WTC11 (cell line): ENCODE data around the gene TMEM52.

ENCODE experiments used
- CREM ChIP-seq: sonication (generic); formaldehyde crosslinking; IDR thresholded peaks from 2 replicates; pipeline ENCODE4 v1.8.1; 2022; ENCODE audit warnings: mild to moderate bottlenecking, missing genetic modification reagents, moderate library complexity
- CTCF ChIP-seq: fragments of 200-600 bp; IDR thresholded peaks from 2 replicates; pipeline ENCODE4 v1.8.0; 2022; ENCODE audit warnings: antibody characterized with exemption
- TF ChIP-seq, protein P1 (sequence below): fragments of 250-450 bp; sonication (Bioruptor Pico); IDR thresholded peaks from 2 replicates; pipeline ENCODE4 v1.9.0; 2021; ENCODE audit warnings: mild to moderate bottlenecking

GRCh38 chr1:1910033-1910465 lies 9.0 kb downstream of the TMEM52 start:
- TF ChIP-seq CTCF: no peak
- TF ChIP-seq CREM (CRISPR knock-in tag): no peak
- TF ChIP-seq, protein P1, sequence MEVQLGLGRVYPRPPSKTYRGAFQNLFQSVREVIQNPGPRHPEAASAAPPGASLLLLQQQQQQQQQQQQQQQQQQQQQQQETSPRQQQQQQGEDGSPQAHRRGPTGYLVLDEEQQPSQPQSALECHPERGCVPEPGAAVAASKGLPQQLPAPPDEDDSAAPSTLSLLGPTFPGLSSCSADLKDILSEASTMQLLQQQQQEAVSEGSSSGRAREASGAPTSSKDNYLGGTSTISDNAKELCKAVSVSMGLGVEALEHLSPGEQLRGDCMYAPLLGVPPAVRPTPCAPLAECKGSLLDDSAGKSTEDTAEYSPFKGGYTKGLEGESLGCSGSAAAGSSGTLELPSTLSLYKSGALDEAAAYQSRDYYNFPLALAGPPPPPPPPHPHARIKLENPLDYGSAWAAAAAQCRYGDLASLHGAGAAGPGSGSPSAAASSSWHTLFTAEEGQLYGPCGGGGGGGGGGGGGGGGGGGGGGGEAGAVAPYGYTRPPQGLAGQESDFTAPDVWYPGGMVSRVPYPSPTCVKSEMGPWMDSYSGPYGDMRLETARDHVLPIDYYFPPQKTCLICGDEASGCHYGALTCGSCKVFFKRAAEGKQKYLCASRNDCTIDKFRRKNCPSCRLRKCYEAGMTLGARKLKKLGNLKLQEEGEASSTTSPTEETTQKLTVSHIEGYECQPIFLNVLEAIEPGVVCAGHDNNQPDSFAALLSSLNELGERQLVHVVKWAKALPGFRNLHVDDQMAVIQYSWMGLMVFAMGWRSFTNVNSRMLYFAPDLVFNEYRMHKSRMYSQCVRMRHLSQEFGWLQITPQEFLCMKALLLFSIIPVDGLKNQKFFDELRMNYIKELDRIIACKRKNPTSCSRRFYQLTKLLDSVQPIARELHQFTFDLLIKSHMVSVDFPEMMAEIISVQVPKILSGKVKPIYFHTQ: no peak
